K562 (cell line): ENCODE data around the gene LMCD1. TPM values are rescaled to one million over a fixed set of nuclear protein-coding genes. Genes with fewer than 3 reads are reported as not detected.

Experiments
- ATAC-seq: fragments of 200-7000 bp; cut with Tn5 transposase; 3 replicates; pipeline ENCODE4 v1.9.1; 2020; ENCODE audit warnings: moderate library complexity
- BruUV-seq: library from RNA; stranded (reverse); fragments of 400-500 nt; replicated peaks from 2 replicates; lab custom pipeline; 2021; lab: Mats Ljungman, UMichigan
- CTCF ChIA-PET: fragments of 300-600 bp; formaldehyde crosslinking; extraction: SDS; loops from one replicate; lab custom pipeline; 2021; ENCODE audit warnings: low intra/inter-chr PET ratio; lab: Yijun Ruan, JAX
- POLR2A ChIA-PET: fragments of 300-600, 350-650 bp; sonication (Branson Sonifier 250); formaldehyde crosslinking; extraction: SDS; loops from one replicate; lab custom pipeline; 2021; ENCODE audit warnings: antibody characterized with exemption, inconsistent platforms; lab: Yijun Ruan, JAX
- DNase-seq, 4 experiments: peaks; one replicate each; pipeline versions ENCODE4 v3.0.0 to v3.0.0-alpha.2; 2011 to 2018; ENCODE audit warnings: low spot score in 3 of 4, mixed read lengths in 3 of 4; ENCODE audit errors: extremely low read depth in 1 of 4
- FAIRE-seq: peaks from 2 replicates; lab custom pipeline; 2011; peaks lifted over from hg19 to GRCh38; lab: Jason Lieb, UNC
- H2AFZ ChIP-seq: 2 replicates; pipeline ENCODE4 v1.6.0; 2011; ENCODE audit warnings: low read depth, low read length, control low read depth, inconsistent platforms
- H3K27ac ChIP-seq: fragments of 200-600 bp; 3 replicates; pipeline ENCODE4 v1.8.0; 2011; ENCODE audit warnings: low read depth, mild to moderate bottlenecking, control low read depth, inconsistent platforms, low read length, moderate library complexity, mixed read lengths; ENCODE audit errors: extremely low read depth
- H3K27me3 ChIP-seq, 2 experiments: fragments of 300-600 bp in 1 of 2; 2 replicates in 1 of 2; 3 replicates in 1 of 2; pipeline versions ENCODE4 v1.6.0 to v1.8.0; 2011; ENCODE audit warnings: inconsistent platforms in 2 of 2, low read length in 2 of 2, mild to moderate bottlenecking in 1 of 2, mixed read lengths in 1 of 2, moderate library complexity in 1 of 2; ENCODE audit not compliant: control insufficient read depth in 2 of 2, insufficient read depth in 2 of 2
- H3K36me3 ChIP-seq: fragments of 300-600 bp; 3 replicates; pipeline ENCODE4 v1.8.0; 2011; ENCODE audit warnings: mild to moderate bottlenecking, low read length, inconsistent platforms; ENCODE audit not compliant: control insufficient read depth, insufficient read depth
- H3K4me1 ChIP-seq, 2 experiments: fragments of 200-600 bp in 1 of 2; replicated peaks in 1 of 2; 2 replicates in 1 of 2; 3 replicates in 1 of 2; pipeline versions ENCODE4 v1.5.1 to v1.8.0; 2011; ENCODE audit warnings: inconsistent platforms in 2 of 2, low read length in 2 of 2, mild to moderate bottlenecking in 1 of 2, mixed read lengths in 1 of 2, moderate library complexity in 1 of 2; ENCODE audit not compliant: control insufficient read depth in 2 of 2, insufficient read depth in 2 of 2
- H3K4me2 ChIP-seq: 2 replicates; pipeline ENCODE4 v1.6.1; 2011; ENCODE audit warnings: low read length, control low read depth, inconsistent platforms, mixed read lengths; ENCODE audit not compliant: insufficient read depth
- H3K4me3 ChIP-seq: fragments of 200-600 bp; sonication (generic), shearing (Covaris generic); 2 replicates; pipeline ENCODE4 v1.5.1; 2016; ENCODE audit warnings: control low read depth, inconsistent platforms
- H3K79me2 ChIP-seq: fragments of 200-600 bp; 3 replicates; pipeline ENCODE4 v1.8.0; 2011; ENCODE audit warnings: low read length, inconsistent platforms; ENCODE audit not compliant: control insufficient read depth, insufficient read depth
- H3K9ac ChIP-seq, 2 experiments: 2 replicates each; pipeline versions ENCODE4 v1.6.0 to v1.6.1; 2011; ENCODE audit warnings: low read depth in 2 of 2, low read length in 2 of 2, control low read depth in 1 of 2, inconsistent platforms in 1 of 2, mild to moderate bottlenecking in 1 of 2, mixed read lengths in 1 of 2; ENCODE audit not compliant: insufficient read depth in 1 of 2
- H3K9me1 ChIP-seq: one replicate; pipeline ENCODE4 v1.6.0; 2011; ENCODE audit warnings: inconsistent platforms, mild to moderate bottlenecking, low read length, moderate library complexity; ENCODE audit not compliant: control insufficient read depth, insufficient read depth
- H3K9me3 ChIP-seq: replicated peaks from 2 replicates; pipeline ENCODE4 v1.5.1; 2011; ENCODE audit warnings: low read depth, low read length, inconsistent platforms; ENCODE audit not compliant: control insufficient read depth, insufficient read depth
- H4K20me1 ChIP-seq: replicated peaks from 2 replicates; pipeline ENCODE4 v1.6.1; 2011; ENCODE audit warnings: low read length, inconsistent platforms, mixed read lengths; ENCODE audit not compliant: control insufficient read depth, insufficient read depth
- ADNP ChIP-seq: fragments of 200-800 bp; sonication (Bioruptor generic); IDR thresholded peaks from 2 replicates; pipeline ENCODE4 v1.6.1; 2016; ENCODE audit warnings: missing genetic modification characterization, missing compliant biosample characterization
- ARID4B ChIP-seq: sonication (generic); formaldehyde crosslinking; IDR thresholded peaks from 2 replicates; pipeline ENCODE4 v1.8.0; 2022; ENCODE audit warnings: mild to moderate bottlenecking, missing genetic modification reagents
- CBFA2T2 ChIP-seq: fragments of 450-650 bp; conservative IDR thresholded peaks from 2 replicates; pipeline ENCODE4 v1.6.1; 2017; ENCODE audit warnings: mild to moderate bottlenecking
- NUFIP1 ChIP-seq: fragments of 450-650 bp; IDR thresholded peaks from 2 replicates; pipeline ENCODE4 v1.6.1; 2018; ENCODE audit not compliant: partially characterized antibody
- RFX1 ChIP-seq: fragments of 450-650 bp; IDR thresholded peaks from 2 replicates; pipeline ENCODE4 v1.6.1; 2016; ENCODE audit warnings: mild to moderate bottlenecking, moderate library complexity
- SIN3A ChIP-seq, 2 experiments: fragments of 150-350 bp in 1 of 2; IDR thresholded peaks; 2 replicates each; pipeline ENCODE4 v1.6.1; 2011 to 2016; ENCODE audit warnings: borderline replicate concordance in 2 of 2, low read depth in 2 of 2, low read length in 2 of 2, mild to moderate bottlenecking in 2 of 2, moderate library complexity in 2 of 2; ENCODE audit not compliant: control insufficient read depth in 1 of 2
- SLC30A9 ChIP-seq: fragments of 250-450 bp; sonication (Bioruptor Pico); IDR thresholded peaks from 2 replicates; pipeline ENCODE4 v1.8.0; 2022; ENCODE audit warnings: mild to moderate bottlenecking, moderate library complexity
- SMARCC2 ChIP-seq: fragments of 450-650 bp; IDR thresholded peaks from 2 replicates; pipeline ENCODE4 v1.6.1; 2017; ENCODE audit warnings: antibody characterized with exemption, moderate library complexity, mild to moderate bottlenecking, low read depth
- TCFL5 ChIP-seq: fragments of 250-450 bp; sonication (Bioruptor Pico); conservative IDR thresholded peaks from 2 replicates; pipeline ENCODE4 v1.6.1; 2021; ENCODE audit warnings: mild to moderate bottlenecking, moderate library complexity, matching md5 sums
- ZNF224 ChIP-seq: sonication (generic); formaldehyde crosslinking; IDR thresholded peaks from 2 replicates; pipeline ENCODE4 v1.8.0; 2022; ENCODE audit warnings: mild to moderate bottlenecking, missing genetic modification reagents
- WGBS: fragments of 100-300 bp; shearing (Covaris generic); methylation state at CpG from one replicate; pipeline ENCODE4 v1.1.6; 2016; ENCODE audit warnings: low coverage, mixed read lengths; ENCODE audit not compliant: insufficient coverage; ENCODE audit errors: missing lambda C conversion rate; 5-methylcytosine and 5-hydroxymethylcytosine counted together
- in situ Hi-C: fragments of 300-500 bp; cut with MboI; formaldehyde crosslinking; loops from 4 replicates; pipeline ENCODE4 v1.15.0; 2018; ENCODE audit warnings: inconsistent platforms, mixed read lengths
- intact Hi-C: fragments of 100-400 bp; cut with micrococcal nuclease; formaldehyde crosslinking; loops from 2 replicates; pipeline ENCODE4 v1.14.2; 2022
- polyA plus RNA-seq, 8 experiments: library from polyadenylated mRNA; depleted of rRNA in 4 of 8; stranded (reverse) in 5 of 8; unstranded in 3 of 8; fragments of >200 nt; fragmentation: Nextera tagmentation in 2 of 8; fragmentation: Illumina TruSeq in 1 of 8; extraction: Ambion mirVana in 2 of 8; extraction: Trizol in 1 of 8; gene quantifications; 2 replicates each; pipeline versions ENCODE4 v1.2.1 to v1.2.3, GENCODE V29; 2011 to 2014; ENCODE audit warnings: inconsistent platforms in 1 of 8, missing spikeins in 1 of 8
- total RNA-seq, 7 experiments: library from RNA; depleted of rRNA in 6 of 7; stranded (reverse); fragments of >200 nt in 6 of 7; fragmentation: Illumina TruSeq in 2 of 7; extraction: Trizol in 2 of 7; gene quantifications; 2 replicates each; pipeline versions ENCODE4 v1.2.1 to v1.2.3, GENCODE V29; 2011 to 2021; ENCODE audit warnings: low replicate concordance in 1 of 7

LMCD1 gene
- total and polyA plus RNA-seq, 9 of the 15 experiments (the other 6 are each of a cell fraction or from before 2014, with no cell fraction given): 0.60 TPM; not detected in 8

GRCh38 chr3:8525893-8526292 lies 24.3 kb downstream of the LMCD1 start (continued):
- TF ChIP-seq TCFL5 (CRISPR knock-in tag) (no peak), CBFA2T2 (no peak), SIN3A (IDR thresholded peaks at IDR 0.05; ENCODE audit: borderline replicate concordance in 2 of 2, control insufficient read depth in 1 of 2, low read depth in 2 of 2, low read length in 2 of 2) (no peak)

- DNase-seq: no peak
- H3K79me2 ChIP-seq: no peaks in the 10 kb centered on the region
- intact Hi-C loops: no loop called here
- no peaks in the 10 kb centered on the region for H3K4me1 ChIP-seq
- no peaks in the 10 kb centered on the region for H4K20me1 ChIP-seq
- POLR2A ChIA-PET: no interaction called here
- H3K9me3 ChIP-seq: no peaks in the 10 kb centered on the region
- H3K27ac ChIP-seq: no peak overlapping the region
- no TSS peak for BruUV-seq
- H3K4me2 ChIP-seq: no peak overlapping the region
- no peak for ATAC-seq
- H3K4me3 ChIP-seq: no peak overlapping the region
- TF ChIP-seq ADNP (no peak), SMARCC2 (no peak), SLC30A9 (no peak), ARID4B (CRISPR knock-in tag) (no peak), NUFIP1 (no peak), ZNF224 (CRISPR knock-in tag) (no peak), RFX1 (peak; percentile 76)
- H2AFZ ChIP-seq: no peak overlapping the region
- no peak overlapping the region for H3K9ac ChIP-seq
- H3K36me3 ChIP-seq: no peaks in the 10 kb centered on the region
- under 1% methylated on average over 9 of the region's 9 CpGs for WGBS
- CTCF ChIA-PET: no interaction called here
- no peaks in the 10 kb centered on the region for H3K9me1 ChIP-seq
- FAIRE-seq: no peak
- in situ Hi-C loops: no loop called here
- peaks cover 0 to 15% of the 10 kb centered on the region in 2 experiments; a peak in 2 of 5 replicates for H3K27me3 ChIP-seq
Observed at GRCh38 chr3:8529181-8529637, 27.6 kb downstream of the LMCD1 start.
